Activated T-cell treated with anti-CD3 and anti-CD28 coated beads, Interleukin-2, amount 50 U/mL, for 4 hours (primary cell): ENCODE measurements around the gene CAMK1D. TPM values are rescaled to one million over a fixed set of nuclear protein-coding genes. Genes with fewer than 3 reads are reported as not detected.
A peak's percentile ranks its signal among the peaks of the same experiment; 100 is the strongest.

Source experiments
- ATAC-seq, 2 donors: fragments of 200-7000 bp; cut with Tn5 transposase; one replicate each; pipeline ENCODE4 v1.10.0; 2021
- DNase-seq: peaks from one replicate; pipeline ENCODE4 v3.0.0-alpha.2; 2020
- H3K27me3 Mint-ChIP-seq: one replicate; pipeline ENCODE4 v1.8.0; 2021; ENCODE audit warnings: low read depth, mixed read lengths
- H3K36me3 Mint-ChIP-seq: one replicate; pipeline ENCODE4 v1.8.0; 2022; ENCODE audit warnings: mixed read lengths; ENCODE audit not compliant: insufficient read depth
- H3K4me1 Mint-ChIP-seq: one replicate; pipeline ENCODE4 v1.8.0; 2021; ENCODE audit warnings: low read depth, mixed read lengths
- H3K4me3 Mint-ChIP-seq: one replicate; pipeline ENCODE4 v1.8.0; 2021; ENCODE audit warnings: mild to moderate bottlenecking, moderate library complexity, mixed read lengths
- H3K9me3 Mint-ChIP-seq: one replicate; pipeline ENCODE4 v1.8.0; 2021; ENCODE audit warnings: mixed read lengths
- total RNA-seq, 3 donors: library from RNA; stranded (reverse); gene quantifications; one replicate each; pipeline ENCODE4 v1.2.1, GENCODE V29; 2021

Gene CAMK1D
- total RNA-seq, 3 donors from 2014 or later = 6.3 to 7.8 (median 6.7) TPM

DNA sequence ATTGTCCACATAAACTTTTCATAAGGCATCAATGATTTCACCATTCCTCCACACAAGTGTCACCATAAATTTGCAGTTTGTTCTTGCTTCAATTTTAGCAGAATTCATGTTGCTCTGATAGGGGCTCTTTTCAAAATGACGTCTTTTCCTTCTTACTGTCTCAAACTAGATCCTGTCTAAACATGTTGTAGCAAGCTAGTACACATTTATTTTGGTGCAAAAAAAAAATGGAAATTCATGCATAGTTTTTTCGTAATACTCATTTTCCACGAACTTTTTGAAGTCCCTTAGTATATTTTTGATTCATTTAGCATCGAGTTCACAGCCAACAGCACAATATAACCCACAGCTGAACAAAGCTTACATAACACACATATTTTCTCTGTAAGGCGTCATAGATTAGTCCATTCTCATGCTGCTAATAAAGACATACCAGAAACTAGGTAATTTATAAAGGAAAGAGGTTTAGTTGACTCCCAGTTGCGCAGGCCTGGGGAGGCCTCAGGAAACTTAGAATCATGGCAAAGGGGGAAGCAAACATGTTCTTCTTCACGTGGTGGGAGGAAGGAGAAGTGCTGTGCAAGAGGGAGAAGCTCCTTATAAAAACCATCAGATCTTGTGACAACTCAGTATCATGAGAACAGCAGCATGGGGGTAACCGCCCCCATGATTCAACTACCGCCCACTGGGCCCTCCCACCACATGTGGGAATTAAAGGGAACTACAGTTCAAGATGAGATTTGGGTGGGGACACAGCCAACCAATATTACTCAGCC, 350.6 kb downstream of the CAMK1D start:
- Mint-ChIP-seq H3K4me3 (no peak overlapping the region), H3K27me3 (no peaks in the 10 kb centered on the region), H3K36me3 (peaks cover 6% of the 10 kb centered on the region), H3K4me1 (peaks cover 20% of the 10 kb centered on the region), H3K9me3 (no peaks in the 10 kb centered on the region)
- DNase-seq = no peak
- no peak for ATAC-seq

DNA sequence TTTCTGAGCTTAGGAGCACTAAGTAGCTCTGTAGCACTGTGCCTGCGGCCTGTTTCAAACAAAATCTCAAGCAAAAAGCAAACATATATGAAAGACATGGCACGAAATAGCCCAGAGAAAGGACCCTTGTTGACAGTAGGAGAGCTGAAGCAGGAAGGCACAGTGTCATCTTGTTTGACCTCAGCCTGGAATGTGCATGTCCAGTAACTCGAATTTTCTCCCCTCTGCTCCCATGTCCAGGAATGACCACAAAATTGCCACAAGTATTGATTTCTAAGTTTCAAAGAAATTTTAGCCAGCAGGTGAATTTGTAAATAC, 351.2 kb downstream of the CAMK1D start:
- Mint-ChIP-seq H3K9me3 (no peaks in the 10 kb centered on the region), H3K4me3 (no peak overlapping the region), H3K36me3 (peaks cover 6% of the 10 kb centered on the region), H3K4me1 (peaks cover 20% of the 10 kb centered on the region), H3K27me3 (no peaks in the 10 kb centered on the region)
- DNase-seq (no peak), ATAC-seq (no peak)

DNA sequence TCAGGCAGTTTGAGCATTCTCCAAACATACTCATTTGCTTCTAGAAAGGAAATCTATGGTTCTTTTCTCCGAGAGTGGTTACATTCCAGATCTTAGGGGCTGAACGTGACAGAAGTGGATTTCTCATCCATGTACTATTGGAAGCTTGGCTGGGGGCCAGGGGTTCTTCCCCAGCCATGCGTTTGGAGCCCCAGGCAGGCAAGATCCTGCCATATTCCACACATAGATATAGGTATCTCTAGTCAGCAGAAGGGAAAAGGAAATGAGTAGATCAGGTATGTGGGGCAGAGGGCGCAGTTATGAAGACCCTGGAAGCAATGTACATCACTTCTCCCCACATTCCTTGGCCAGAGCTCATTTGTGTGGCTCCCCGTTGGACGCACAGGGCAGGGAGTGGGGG, 352.3 kb downstream of the CAMK1D start:
- Mint-ChIP-seq H3K27me3 (no peaks in the 10 kb centered on the region), H3K4me3 (no peak overlapping the region), H3K4me1 (peaks cover 21% of the 10 kb centered on the region)

DNA sequence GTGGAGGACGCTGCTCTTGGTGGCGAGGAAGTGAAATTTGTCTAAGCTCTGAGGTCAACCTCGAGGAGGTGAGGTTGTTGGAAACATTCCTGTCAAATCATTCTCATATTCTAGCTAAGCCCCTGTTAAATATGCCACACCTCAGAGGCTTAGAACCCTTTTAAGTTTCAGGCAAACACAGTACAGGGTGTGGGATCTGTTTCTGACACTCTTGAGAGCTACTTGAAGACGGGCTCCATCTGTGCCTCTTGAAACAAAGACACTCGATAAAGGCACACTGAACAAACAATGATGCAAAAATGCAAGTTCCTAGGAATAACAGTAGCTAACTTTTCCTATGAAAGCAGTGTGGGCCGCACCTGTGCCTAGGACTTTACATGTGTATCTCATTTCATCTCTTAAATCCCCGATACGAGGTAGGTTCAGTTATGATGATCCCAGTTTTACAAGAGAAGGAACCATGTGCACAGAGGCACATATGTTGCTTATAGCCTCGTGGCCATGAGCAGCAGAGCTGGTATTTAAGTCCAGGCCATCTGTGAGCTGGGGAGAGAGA, 352.9 kb downstream of the CAMK1D start:
- Mint-ChIP-seq H3K4me1 (peaks cover 26% of the 10 kb centered on the region), H3K27me3 (no peaks in the 10 kb centered on the region), H3K36me3 (peaks cover 6% of the 10 kb centered on the region), H3K9me3 (no peaks in the 10 kb centered on the region), H3K4me3 (no peak overlapping the region)
- ATAC-seq (no peak), DNase-seq (no peak)

More for the DNA sequence above, 352.3 kb downstream of the CAMK1D start:
- no peak for ATAC-seq
- Mint-ChIP-seq H3K36me3 (peaks cover 6% of the 10 kb centered on the region), H3K9me3 (no peaks in the 10 kb centered on the region)
- no peak for DNase-seq

DNA sequence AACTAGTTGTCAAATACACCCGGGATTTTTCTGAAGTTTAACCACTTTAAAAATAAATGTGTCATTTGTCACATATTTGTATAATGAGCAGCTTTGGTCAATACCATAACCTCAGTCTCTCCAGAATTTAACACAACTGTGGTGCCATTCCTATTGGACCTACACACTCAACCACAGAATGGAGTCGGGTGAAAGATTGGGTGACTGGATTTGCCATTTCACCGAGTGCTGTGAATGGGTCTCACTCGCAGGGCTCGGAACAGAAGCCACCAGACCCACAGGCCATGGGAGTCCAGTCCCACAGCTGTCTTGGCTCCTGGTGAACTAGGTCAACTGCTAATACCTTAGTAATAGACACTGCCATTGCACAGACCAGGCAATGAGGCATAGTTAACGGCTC, 353.8 kb downstream of the CAMK1D start:
- Mint-ChIP-seq H3K4me1 (peaks cover 29% of the 10 kb centered on the region), H3K36me3 (peaks cover 6% of the 10 kb centered on the region), H3K9me3 (no peaks in the 10 kb centered on the region), H3K27me3 (no peaks in the 10 kb centered on the region), H3K4me3 (no peak overlapping the region)
- ATAC-seq (no peak), DNase-seq (no peak)

DNA sequence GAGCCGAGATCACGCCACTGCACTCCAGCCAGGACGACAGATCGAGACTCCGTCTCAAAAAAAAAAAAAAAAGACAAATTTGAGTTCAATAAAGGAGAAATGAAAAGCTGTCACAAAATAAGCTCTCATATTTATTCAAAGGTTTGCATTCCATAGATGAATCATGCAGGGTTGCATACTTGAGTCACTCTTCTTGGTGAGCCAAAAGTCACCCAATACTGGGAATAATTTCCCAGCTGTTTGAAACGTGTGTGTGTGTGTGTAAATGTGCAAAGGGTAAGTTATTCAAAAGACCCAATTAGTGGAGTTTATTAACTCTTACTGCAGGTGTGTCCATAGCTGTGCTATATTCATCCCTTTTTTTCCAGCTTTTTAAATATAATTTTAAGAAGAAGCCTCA, 354.5 kb downstream of the CAMK1D start:
- ATAC-seq (no peak), DNase-seq (no peak)
- Mint-ChIP-seq H3K4me3 (no peak overlapping the region), H3K36me3 (peaks cover 6% of the 10 kb centered on the region), H3K4me1 (peaks cover 31% of the 10 kb centered on the region), H3K27me3 (no peaks in the 10 kb centered on the region), H3K9me3 (no peaks in the 10 kb centered on the region)

DNA sequence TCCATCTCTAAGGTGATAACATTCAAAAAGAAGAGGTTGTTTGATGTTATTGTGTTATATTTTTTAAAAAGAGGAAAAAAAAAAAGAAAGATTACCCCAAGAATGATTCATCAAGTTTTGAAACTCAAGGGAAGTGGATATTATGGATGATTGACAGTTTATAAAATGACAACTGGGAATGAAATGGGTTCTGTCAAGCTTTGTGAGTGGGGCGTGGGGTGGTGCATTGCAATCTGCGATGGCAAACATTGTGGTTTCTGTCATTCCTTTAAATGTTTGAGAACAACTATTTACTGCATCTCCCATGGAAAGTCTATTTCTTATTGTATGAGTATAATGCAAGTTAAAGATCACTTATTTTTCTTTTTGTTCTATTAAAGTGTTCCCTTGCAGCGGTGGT, 355.1 kb downstream of the CAMK1D start:
- H3K36me3 Mint-ChIP-seq = peaks cover 6% of the 10 kb centered on the region
- no peaks in the 10 kb centered on the region for H3K9me3 Mint-ChIP-seq
- H3K4me3 Mint-ChIP-seq = no peak overlapping the region
- DNase-seq (no peak), ATAC-seq (no peak)
- H3K4me1 Mint-ChIP-seq = peaks cover 32% of the 10 kb centered on the region
- H3K27me3 Mint-ChIP-seq = no peaks in the 10 kb centered on the region

DNA sequence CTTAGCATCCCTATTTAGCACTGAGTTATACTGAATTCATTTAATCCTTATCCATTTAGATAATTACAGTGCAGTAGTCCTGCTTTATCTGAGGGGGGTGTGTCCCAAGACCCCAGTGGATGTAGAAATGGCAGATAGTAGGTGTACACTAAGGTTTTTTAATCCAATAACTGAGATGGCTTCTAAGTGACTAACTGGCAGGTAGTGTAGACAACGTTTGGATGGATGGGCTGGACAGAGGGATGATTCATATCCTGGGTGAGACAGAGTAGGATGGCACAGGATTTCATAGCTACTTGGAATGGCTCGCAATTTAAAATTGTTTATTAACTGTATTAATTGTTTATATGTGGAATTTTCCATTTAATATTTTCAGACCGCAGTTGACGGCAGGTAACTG, 356.6 kb downstream of the CAMK1D start:
- ATAC-seq (no peak), DNase-seq (no peak)
- peaks cover 35% of the 10 kb centered on the region for H3K4me1 Mint-ChIP-seq
- H3K27me3 Mint-ChIP-seq = no peaks in the 10 kb centered on the region
- H3K9me3 Mint-ChIP-seq = no peaks in the 10 kb centered on the region
- H3K4me3 Mint-ChIP-seq = no peak overlapping the region
- peaks cover 2% of the 10 kb centered on the region for H3K36me3 Mint-ChIP-seq

GRCh38 chr10:12707461-12708185, 358.3 kb downstream of the CAMK1D start:
- peaks cover 38% of the 10 kb centered on the region for H3K4me1 Mint-ChIP-seq
- DNase-seq (no peak), ATAC-seq (peak; percentile 23 to 49)
- no peak overlapping the region for H3K4me3 Mint-ChIP-seq
- H3K36me3 Mint-ChIP-seq = no peaks in the 10 kb centered on the region
- H3K27me3 Mint-ChIP-seq = no peaks in the 10 kb centered on the region
- H3K9me3 Mint-ChIP-seq = no peaks in the 10 kb centered on the region

GRCh38 chr10:12709000-12709401, 359.7 kb downstream of the CAMK1D start:
- DNase-seq (no peak), ATAC-seq (no peak)
- Mint-ChIP-seq H3K36me3 (no peaks in the 10 kb centered on the region), H3K9me3 (no peaks in the 10 kb centered on the region), H3K4me3 (no peak overlapping the region), H3K4me1 (peaks cover 37% of the 10 kb centered on the region), H3K27me3 (no peaks in the 10 kb centered on the region)

DNA sequence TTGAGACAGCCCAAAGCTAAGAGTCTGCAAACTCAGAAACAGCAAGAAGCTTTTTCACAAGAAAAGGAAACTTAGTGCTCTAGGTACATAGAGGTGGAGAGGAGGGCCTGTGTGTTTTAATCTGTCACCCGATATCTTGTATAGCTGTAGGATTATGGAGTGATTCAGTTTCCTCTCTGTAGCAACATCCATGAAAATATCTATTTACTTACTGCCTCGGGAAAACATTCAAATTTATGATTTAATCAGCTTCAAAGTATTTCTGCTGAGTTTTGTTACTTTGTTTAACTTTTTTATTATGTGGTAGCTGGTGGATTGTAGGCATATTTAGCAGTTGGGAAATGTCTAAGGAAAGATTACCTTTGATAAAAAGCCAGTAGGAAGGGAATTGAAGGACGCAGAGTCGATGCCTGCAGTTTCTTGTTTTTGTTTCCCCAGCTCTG, 360.2 kb downstream of the CAMK1D start:
- H3K4me1 Mint-ChIP-seq = peaks cover 33% of the 10 kb centered on the region
- no peaks in the 10 kb centered on the region for H3K27me3 Mint-ChIP-seq
- no peaks in the 10 kb centered on the region for H3K9me3 Mint-ChIP-seq

DNA sequence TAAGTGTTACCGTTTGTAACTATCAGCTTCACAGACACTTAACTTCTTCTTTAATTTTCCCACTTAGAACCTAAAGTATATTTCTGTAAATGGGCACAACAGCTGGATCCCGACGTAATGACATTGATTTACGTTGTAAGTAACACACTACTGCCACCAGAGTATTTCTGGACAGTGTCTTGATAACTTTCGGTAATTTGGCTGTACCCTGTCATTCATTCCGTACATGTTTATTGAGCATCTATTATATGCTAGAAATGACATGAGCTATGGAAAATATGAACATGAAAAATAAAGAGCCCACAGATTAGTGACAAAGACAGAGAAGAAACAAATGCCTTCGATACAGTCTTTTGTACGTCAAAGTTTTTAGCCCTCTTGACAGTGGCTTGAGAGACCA, 360.8 kb downstream of the CAMK1D start:
- Mint-ChIP-seq H3K27me3 (no peaks in the 10 kb centered on the region), H3K4me1 (peaks cover 31% of the 10 kb centered on the region), H3K4me3 (no peak overlapping the region), H3K9me3 (no peaks in the 10 kb centered on the region), H3K36me3 (no peaks in the 10 kb centered on the region)
- no peak for DNase-seq
- ATAC-seq = no peak

More for the DNA sequence above, 360.2 kb downstream of the CAMK1D start:
- H3K36me3 Mint-ChIP-seq = no peaks in the 10 kb centered on the region
- no peak for ATAC-seq
- H3K4me3 Mint-ChIP-seq = no peak overlapping the region
- no peak for DNase-seq

DNA sequence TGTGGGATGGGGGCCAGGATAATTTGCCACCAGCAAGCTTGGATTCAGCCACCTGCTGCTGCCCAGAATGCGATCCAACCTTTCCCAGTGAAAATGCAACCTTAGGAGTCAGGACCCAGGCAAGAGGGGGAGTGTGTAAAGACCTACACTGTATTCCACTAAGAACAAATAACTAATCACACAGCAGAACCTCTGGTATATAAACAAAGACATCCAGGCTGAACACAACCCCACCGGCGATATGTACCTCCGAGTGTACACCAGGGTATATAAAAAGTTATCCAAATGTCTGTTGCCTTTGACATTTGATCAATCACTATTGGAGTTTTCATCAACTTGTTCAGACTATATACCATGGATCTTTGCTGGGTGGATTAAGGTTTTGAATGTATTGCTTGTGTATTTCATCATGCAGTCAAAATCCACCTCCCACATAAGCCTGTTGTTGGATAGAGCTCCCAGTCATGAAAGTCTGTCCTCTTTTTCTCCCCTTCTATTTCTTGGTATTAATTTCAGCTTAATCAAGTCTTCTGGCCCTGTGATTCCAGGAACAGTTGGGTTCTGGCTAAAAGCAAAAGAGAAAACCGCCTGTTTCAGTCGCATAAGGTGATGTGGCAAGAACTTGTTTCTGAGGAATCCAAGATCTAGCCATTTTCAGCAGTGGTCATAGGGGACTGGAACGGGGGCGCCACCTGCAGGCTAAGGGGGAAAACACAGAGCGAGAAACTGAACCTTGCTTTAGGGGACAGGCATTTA, 361.4 kb downstream of the CAMK1D start:
- peak; percentile 82 to 92 for ATAC-seq
- Mint-ChIP-seq H3K9me3 (no peaks in the 10 kb centered on the region), H3K36me3 (no peaks in the 10 kb centered on the region), H3K4me1 (peaks cover 31% of the 10 kb centered on the region), H3K27me3 (no peaks in the 10 kb centered on the region), H3K4me3 (no peak overlapping the region)
- DNase-seq = peak; percentile 72

- no peak for ATAC-seq
- no peak for DNase-seq
- Mint-ChIP-seq H3K4me3 (no peak overlapping the region), H3K27me3 (no peaks in the 10 kb centered on the region), H3K9me3 (no peaks in the 10 kb centered on the region), H3K36me3 (no peaks in the 10 kb centered on the region), H3K4me1 (peaks cover 31% of the 10 kb centered on the region)
Observed at GRCh38 chr10:12711350-12711708, 362.0 kb downstream of the CAMK1D start.
